ENCODE measurements around the gene ABHD14A.

ABHD14A gene

GRCh38 chr3:51958603-51959521 is 16.0 kb upstream of the ABHD14A start:
- no peak for DNase-seq

GRCh38 chr3:51959651-51960050 is 15.2 kb upstream of the ABHD14A start:
- DNase-seq = no peak

- no peak for DNase-seq
Measured at GRCh38 chr3:51960386-51960785, 14.5 kb upstream of the ABHD14A start.

- DNase-seq = no peak
Measured at GRCh38 chr3:51961011-51961410, 13.9 kb upstream of the ABHD14A start.

GRCh38 chr3:51961602-51962569 is 13.0 kb upstream of the ABHD14A start:
- peak; percentile 57 for DNase-seq

GRCh38 chr3:51962854-51963530 is 11.9 kb upstream of the ABHD14A start:
- DNase-seq = peak; percentile 72

GRCh38 chr3:51963951-51964451 is 10.9 kb upstream of the ABHD14A start:
- peak; percentile 91 for DNase-seq

GRCh38 chr3:51964521-51964920 is 10.3 kb upstream of the ABHD14A start:
- DNase-seq = no peak

- DNase-seq = peak; percentile 18
Measured at GRCh38 chr3:51966016-51966415, 8.8 kb upstream of the ABHD14A start.

- DNase-seq = peak; percentile 52
Measured at GRCh38 chr3:51966486-51966885, 8.4 kb upstream of the ABHD14A start.

GRCh38 chr3:51966922-51967383 is 7.9 kb upstream of the ABHD14A start:
- DNase-seq = peak; percentile 63

- DNase-seq = peak; percentile 90
Measured at GRCh38 chr3:51967384-51968169, 7.3 kb upstream of the ABHD14A start, which contains the start of gene PCBP4. Gene PCBP4 (minus strand): TSS chr3:51967454. CDS start chr3:51961240, 6,214 bp downstream.

- DNase-seq = no peak
Measured at GRCh38 chr3:51968170-51968775, 6.6 kb upstream of the ABHD14A start.

- no peak for DNase-seq
Measured at GRCh38 chr3:51968883-51969678, 5.8 kb upstream of the ABHD14A start.

GRCh38 chr3:51969841-51970240 is 5.0 kb upstream of the ABHD14A start:
- DNase-seq = no peak

- DNase-seq = peak; percentile 37
Measured at GRCh38 chr3:51970606-51971300, 4.1 kb upstream of the ABHD14A start.

- no peak for DNase-seq
Measured at GRCh38 chr3:51971350-51971749, 3.5 kb upstream of the ABHD14A start.

GRCh38 chr3:51974277-51974962 is 444 bp upstream of the ABHD14A start:
- no peak for DNase-seq

Measured in eye (tissue), 1 donor.